HG03025 (cell line): ENCODE measurements around the gene SLC16A10.
"Not testable (repeated sequence)": the region's sequence is repeated elsewhere in the genome, so short reads cannot be mapped to it uniquely, and the experiment has no call there.

Experiments
- ATAC-seq: cut with Tn5 transposase; IDR thresholded peaks from one replicate; pipeline ENCODE4 v1.9.1; 2021; ENCODE audit warnings: mild to moderate bottlenecking, moderate library complexity; ENCODE audit not compliant: unreplicated experiment, low FRiP score

Gene SLC16A10

GRCh38 chr6:111124406-111124805 is 37.1 kb downstream of the SLC16A10 start:
- ATAC-seq, result no peak

GRCh38 chr6:111129013-111129412 is 41.7 kb downstream of the SLC16A10 start:
- ATAC-seq, result no peak

GRCh38 chr6:111131018-111131417 is 43.7 kb downstream of the SLC16A10 start:
- not testable (repeated sequence) for ATAC-seq

- not testable (repeated sequence) for ATAC-seq
Observed at GRCh38 chr6:111132669-111133068, 45.4 kb downstream of the SLC16A10 start.

DNA sequence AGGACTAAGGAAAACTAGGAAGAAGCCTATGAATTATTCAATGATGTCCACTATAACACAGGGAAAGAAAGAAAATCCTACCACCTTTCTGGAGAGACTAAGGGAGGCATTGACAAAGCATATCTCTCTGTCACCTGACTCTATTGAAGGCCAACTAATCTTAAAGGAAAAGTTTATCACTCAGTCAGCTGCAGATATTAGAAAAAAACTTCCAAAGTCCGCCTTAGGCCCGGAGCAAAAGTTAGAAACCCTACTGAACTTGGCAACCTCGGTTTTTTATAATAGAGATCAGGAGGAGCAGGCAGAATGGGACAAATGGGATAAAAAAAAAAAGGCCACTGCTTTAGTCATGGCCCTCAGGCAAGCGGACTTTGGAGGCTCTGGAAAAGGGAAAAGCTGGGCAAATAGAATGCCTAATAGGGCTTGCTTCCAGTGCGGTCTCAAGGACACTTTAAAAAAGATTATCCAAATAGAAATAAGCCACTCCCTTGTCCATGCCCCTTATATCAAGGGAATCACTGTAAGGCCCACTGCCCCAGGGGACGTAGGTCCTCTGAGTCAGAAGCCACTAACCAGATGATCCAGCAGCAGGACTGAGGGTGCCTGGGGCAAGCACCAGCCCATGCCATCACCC is 47.0 kb downstream of the SLC16A10 start:
- ATAC-seq, result not testable (repeated sequence)

GRCh38 chr6:111137489-111138093 is 50.3 kb downstream of the SLC16A10 start:
- not testable (repeated sequence) for ATAC-seq

DNA sequence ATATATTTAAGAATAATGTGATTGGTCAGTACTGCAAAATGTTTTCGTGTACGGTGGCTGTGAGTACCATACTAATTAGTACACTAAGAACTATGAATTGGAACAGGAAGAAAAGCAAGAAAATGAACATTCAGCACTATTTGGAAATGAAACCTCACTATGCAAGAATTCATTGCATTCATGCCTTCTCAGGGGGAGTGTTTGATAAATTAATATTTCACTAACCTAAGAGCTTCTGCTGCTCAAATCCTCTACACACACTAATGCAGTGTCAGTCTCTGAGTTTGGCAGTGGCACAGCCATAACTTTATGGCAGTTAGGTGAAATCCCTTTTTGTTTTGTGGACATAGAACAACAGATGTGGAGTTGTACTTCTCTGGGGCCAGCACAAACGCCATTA is 60.1 kb downstream of the SLC16A10 start:
- ATAC-seq, result no peak

GRCh38 chr6:111148110-111148509 is 60.8 kb downstream of the SLC16A10 start:
- ATAC-seq, result no peak

- no peak for ATAC-seq
Observed at GRCh38 chr6:111150577-111150976, 63.3 kb downstream of the SLC16A10 start.

GRCh38 chr6:111154981-111155380 is 67.7 kb downstream of the SLC16A10 start:
- no peak for ATAC-seq

- no peak for ATAC-seq
Observed at GRCh38 chr6:111157412-111157811, 70.1 kb downstream of the SLC16A10 start.

DNA sequence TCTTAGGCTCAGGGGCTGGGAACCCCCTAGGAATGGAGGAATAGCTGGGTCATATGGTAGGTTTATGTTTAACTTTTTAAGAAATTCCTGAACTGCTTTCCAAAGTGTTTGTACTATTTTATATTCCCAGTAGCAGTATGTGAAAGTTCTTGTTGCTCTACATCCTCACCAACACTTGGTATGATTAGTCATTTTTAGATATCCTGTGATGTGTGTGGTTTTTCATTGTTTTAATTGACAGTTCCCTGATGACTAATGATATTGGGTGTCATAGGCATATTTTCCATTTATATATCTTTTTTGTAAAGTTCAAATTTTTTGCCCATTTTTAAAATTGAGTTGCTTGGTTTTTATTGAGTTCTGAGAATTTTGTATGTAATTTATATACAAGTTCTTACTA is 72.3 kb downstream of the SLC16A10 start:
- no peak for ATAC-seq

DNA sequence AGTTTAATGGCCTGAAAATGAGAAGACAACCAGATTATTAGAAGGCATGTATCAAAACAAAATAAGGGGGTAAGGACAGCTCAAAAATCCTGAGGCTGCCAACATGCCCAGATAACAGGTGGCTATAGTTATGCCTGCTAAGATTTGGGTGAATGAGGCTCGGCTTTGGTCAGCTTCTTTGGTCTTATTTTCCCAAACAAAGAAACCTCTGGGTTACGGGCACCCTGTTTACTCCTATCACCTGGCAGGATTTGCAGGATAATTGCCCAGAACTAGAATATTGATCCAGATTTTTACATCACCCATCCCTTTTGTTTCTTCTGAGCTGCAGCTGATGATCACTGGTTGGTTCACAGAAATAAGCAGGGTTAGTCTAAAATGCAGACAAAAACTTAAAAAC is 74.3 kb downstream of the SLC16A10 start:
- ATAC-seq, result no peak

- ATAC-seq, result no peak
Observed at GRCh38 chr6:111162504-111162903, 75.2 kb downstream of the SLC16A10 start.

- ATAC-seq, result no peak
Observed at GRCh38 chr6:111171577-111172400, 84.5 kb downstream of the SLC16A10 start.

- ATAC-seq, result no peak
Observed at GRCh38 chr6:111172563-111172962, 85.3 kb downstream of the SLC16A10 start.

- no peak for ATAC-seq
Observed at GRCh38 chr6:111173341-111173740, 86.0 kb downstream of the SLC16A10 start.

DNA sequence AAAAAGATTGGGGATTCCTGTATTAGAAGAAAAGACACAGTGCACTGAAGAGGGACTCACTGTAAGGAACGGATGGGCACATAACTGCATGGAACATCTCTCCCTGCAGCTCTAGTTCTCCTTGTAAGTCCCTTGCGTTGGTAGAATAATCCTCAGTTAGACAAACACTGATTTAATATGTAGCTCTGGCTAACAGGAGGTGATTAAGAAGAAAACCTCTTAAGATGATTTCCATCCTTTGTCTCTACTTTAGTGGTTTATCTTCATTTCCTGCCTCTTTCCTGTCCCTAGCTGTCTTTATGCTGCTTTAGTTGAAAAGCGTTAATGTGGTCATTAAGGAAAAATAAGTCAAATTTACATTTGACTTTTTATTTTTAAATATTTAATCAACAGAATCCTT is 86.6 kb downstream of the SLC16A10 start:
- ATAC-seq, result no peak

DNA sequence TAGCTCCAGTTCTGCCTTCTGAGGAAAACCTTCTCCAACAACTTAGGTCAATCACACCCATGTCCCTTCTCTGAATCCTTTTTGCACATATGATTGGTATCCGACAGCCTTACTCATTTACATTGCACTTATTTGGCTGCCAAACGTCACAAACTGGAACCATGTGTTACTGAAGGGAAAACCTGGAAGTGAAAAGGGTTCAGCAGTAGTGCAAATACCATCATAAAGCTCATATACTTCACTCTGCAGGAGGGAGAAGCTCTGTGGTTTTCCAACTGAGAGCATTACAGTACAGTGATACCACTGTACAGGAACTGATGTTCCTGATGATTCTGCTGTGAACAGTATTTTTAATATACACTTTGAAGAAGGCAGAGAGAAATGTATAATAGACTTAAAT is 87.8 kb downstream of the SLC16A10 start:
- ATAC-seq, result no peak

DNA sequence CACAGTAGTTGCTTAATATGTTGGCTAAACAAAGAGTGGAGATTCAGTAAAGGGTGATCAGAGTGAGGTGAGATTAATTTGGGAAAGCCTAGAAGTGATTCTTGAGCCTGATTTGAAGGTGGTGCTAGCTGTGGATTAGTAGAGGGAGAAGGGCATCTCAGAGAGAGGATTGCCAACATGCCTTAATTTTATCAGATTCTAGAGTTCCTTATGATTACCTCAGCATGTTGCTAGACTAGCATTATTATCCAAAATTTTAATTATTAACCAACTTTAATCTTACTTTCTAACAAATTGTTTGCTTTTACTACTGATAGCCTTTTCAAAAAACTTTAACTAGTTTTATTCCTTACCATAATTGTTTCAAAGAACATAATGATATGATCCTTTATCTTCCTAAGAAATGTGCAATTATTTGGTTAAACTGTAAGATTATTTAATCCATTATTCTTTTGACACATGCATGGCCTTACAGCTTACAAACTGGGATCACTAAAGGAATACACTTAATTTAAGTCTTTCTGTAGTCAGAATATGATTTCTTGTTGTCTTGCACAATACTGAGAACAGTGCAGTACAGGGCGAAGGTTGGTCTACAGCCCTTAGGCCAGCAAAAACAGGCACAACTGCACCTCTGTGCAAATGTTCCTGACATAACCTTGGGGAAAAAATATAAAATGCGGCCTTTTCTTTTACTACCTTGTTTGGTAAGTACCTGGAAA is 88.9 kb downstream of the SLC16A10 start:
- ATAC-seq, result no peak

GRCh38 chr6:111176760-111177099 is 89.4 kb downstream of the SLC16A10 start:
- no peak for ATAC-seq
